ENCODE measurements around the gene ISM2. TPM values are rescaled to one million over a fixed set of nuclear protein-coding genes. Genes with fewer than 3 reads are reported as not detected.

Gene ISM2
- total RNA-seq, 4 donors from 2014 or later, result 0.33 TPM; not detected in 3

- Histone ChIP-seq H3K27ac (replicated peaks in 1 of 4) (peak within 1 kb of the TSS; percentile 91 to 99 (median 92)), H3K4me1 (peaks cover 25 to 59% (median 34%) of the 10 kb centered on the region in 4 donors), H3K9me3 (no peaks in the 10 kb centered on the region), H3K4me3 (peak within 1 kb of the TSS; percentile 87 to 99 (median 90)), H3K36me3 (peaks cover 29 to 43% (median 41%) of the 10 kb centered on the region in 4 donors), H3K27me3 (no peaks in the 10 kb centered on the region)
- 0% methylated on average over 34 of the region's 50 CpGs for WGBS
- intact Hi-C loops (cut with DNase I), result loop anchor here (2.0 to 5.0 kb wide), 6 partner anchors 80 to 265 kb away; partner anchors contain the start of genes ALKBH1, GSTZ1, POMT2 and SAMD15
- peak; percentile 78 to 83 for TF ChIP-seq POLR2AphosphoS5 (IDR thresholded peaks at IDR 0.05)
- TF ChIP-seq EP300 (IDR thresholded peaks at IDR 0.05), result no peak
- peak; percentile 52 for TF ChIP-seq POLR2A (IDR thresholded peaks at IDR 0.05; ENCODE audit: low read depth)
- TF ChIP-seq CTCF (IDR thresholded peaks at IDR 0.05), result peak in 1 of 3 experiments; percentile 5
- peak; percentile 99 for DNase-seq (ENCODE audit: extremely low spot score)
Measured at GRCh38 chr14:77457522-77458248, 40.9 kb downstream of the ISM2 start, which contains the start of the genes AHSA1 and VIPAS39. TSS of gene AHSA1 (plus strand) at chr14:77458093. CDS start at chr14:77458190, 97 bp downstream. TSS of gene VIPAS39 (minus strand) at chr14:77457601. CDS start at chr14:77454102, 3,499 bp downstream.

- H3K4me3 ChIP-seq, result peak overlapping the region; percentile 87 to 99 (median 90)
- H3K27me3 ChIP-seq, result no peaks in the 10 kb centered on the region
- under 1% methylated on average over 18 of the region's 18 CpGs for WGBS
- peaks cover 23 to 43% (median 40%) of the 10 kb centered on the region in 4 donors for H3K36me3 ChIP-seq
- intact Hi-C loops (cut with DNase I), result loop anchor here (5.0 kb wide), 5 partner anchors 80 to 265 kb away; partner anchors contain the start of genes ALKBH1, GSTZ1, POMT2 and SAMD15
- TF ChIP-seq POLR2AphosphoS5 (IDR thresholded peaks at IDR 0.05) (peak in 1 of 2 donors; percentile 78), CTCF (IDR thresholded peaks at IDR 0.05) (no peak)
- peaks cover 25 to 59% (median 34%) of the 10 kb centered on the region in 4 donors for H3K4me1 ChIP-seq
- H3K9me3 ChIP-seq, result no peaks in the 10 kb centered on the region
- no peak for DNase-seq (ENCODE audit: extremely low spot score)
- H3K27ac ChIP-seq (replicated peaks in 1 of 4), result peak overlapping the region; percentile 91 to 99 (median 92)
Measured at GRCh38 chr14:77457115-77457521, 41.5 kb downstream of the ISM2 start.

GRCh38 chr14:77455966-77456640 lies 42.5 kb downstream of the ISM2 start:
- 80% methylated on average over 2 of the region's 2 CpGs for WGBS
- Histone ChIP-seq H3K4me1 (peaks cover 25 to 54% (median 34%) of the 10 kb centered on the region in 4 donors), H3K27me3 (no peaks in the 10 kb centered on the region), H3K27ac (replicated peaks in 1 of 4) (no peak overlapping the region), H3K4me3 (peak overlapping the region; percentile 87 to 99 (median 90)), H3K36me3 (peaks cover 13 to 43% (median 40%) of the 10 kb centered on the region in 4 donors), H3K9me3 (no peaks in the 10 kb centered on the region)
- no peak for TF ChIP-seq POLR2A (IDR thresholded peaks at IDR 0.05; ENCODE audit: low read depth)
- no peak for TF ChIP-seq CTCF (IDR thresholded peaks at IDR 0.05)
- no peak for TF ChIP-seq POLR2AphosphoS5 (IDR thresholded peaks at IDR 0.05)
- TF ChIP-seq EP300 (IDR thresholded peaks at IDR 0.05), result no peak
- intact Hi-C loops (cut with DNase I), result loop anchor here (5.0 kb wide), 5 partner anchors 79 to 266 kb away; partner anchors contain the start of genes ALKBH1, GSTZ1, POMT2 and SAMD15
- no peak for DNase-seq (ENCODE audit: extremely low spot score)

GRCh38 chr14:77442196-77442595 lies 56.4 kb downstream of the ISM2 start:
- Histone ChIP-seq H3K9me3 (no peaks in the 10 kb centered on the region), H3K4me3 (no peak overlapping the region), H3K4me1 (no peaks in the 10 kb centered on the region), H3K27me3 (no peaks in the 10 kb centered on the region), H3K36me3 (peaks cover 40 to 91% (median 79%) of the 10 kb centered on the region in 4 donors), H3K27ac (replicated peaks in 1 of 4) (no peak overlapping the region)
- WGBS, result 92% methylated on average over 2 of the region's 2 CpGs
- intact Hi-C loops (cut with DNase I), result no loop called here
- DNase-seq (ENCODE audit: extremely low spot score), result no peak
- TF ChIP-seq POLR2A (IDR thresholded peaks at IDR 0.05; ENCODE audit: low read depth), result no peak
- TF ChIP-seq CTCF (IDR thresholded peaks at IDR 0.05), result no peak
- TF ChIP-seq EP300 (IDR thresholded peaks at IDR 0.05), result no peak
- TF ChIP-seq POLR2AphosphoS5 (IDR thresholded peaks at IDR 0.05), result no peak

All from esophagus muscularis mucosa (tissue), 4 donors.